Tibial artery (tissue), 4 donors: Measurements from ENCODE around the gene NIP7.

ENCODE experiments used
- DNase-seq, 2 donors: peaks; one replicate each; pipeline ENCODE4 v3.0.0-alpha.2; 2019
- H3K27ac ChIP-seq, 2 donors: fragments of 200-600 bp; sonication (generic) in 1 of 2; 1 replicate in 1 of 2; 2 replicates in 1 of 2; pipeline ENCODE4 v1.5.1; 2018 to 2019; ENCODE audit warnings: mild to moderate bottlenecking in 1 of 2
- H3K27me3 ChIP-seq, 2 donors: fragments of 200-600 bp; sonication (generic) in 1 of 2; one replicate each; pipeline versions ENCODE4 v1.5.1 to v1.6.0; 2016 to 2019
- H3K36me3 ChIP-seq, 3 donors: fragments of 200-600 bp; sonication (generic) in 2 of 3; one replicate each; pipeline ENCODE4 v1.5.1; 2016 to 2019; ENCODE audit warnings: mild to moderate bottlenecking in 2 of 3
- H3K4me1 ChIP-seq, 4 donors: fragments of 200-600 bp; sonication (generic) in 2 of 4; 1 replicate in 3 of 4; 2 replicates in 1 of 4; pipeline ENCODE4 v1.5.1; 2016 to 2019
- H3K4me3 ChIP-seq, 2 donors: fragments of 200-600 bp; sonication (generic) in 1 of 2; 1 replicate in 1 of 2; 2 replicates in 1 of 2; pipeline ENCODE4 v1.5.1; 2018 to 2019; ENCODE audit warnings: mild to moderate bottlenecking in 2 of 2
- H3K9me3 ChIP-seq, 3 donors: fragments of 200-600 bp; sonication (generic) in 1 of 3; one replicate each; pipeline ENCODE4 v1.5.1; 2016 to 2019
- CTCF ChIP-seq, 2 experiments: fragments of 200-600 bp in 1 of 2; fragments of 450-650 bp in 1 of 2; IDR thresholded peaks; one replicate each; pipeline ENCODE4 v1.5.1; 2017 to 2019; ENCODE audit warnings: antibody characterized with exemption in 2 of 2, mild to moderate bottlenecking in 1 of 2, moderate library complexity in 1 of 2
- intact Hi-C: fragments of 100-400 bp; cut with DNase I; formaldehyde crosslinking; loops from one replicate; pipeline ENCODE4 v1.15.0; 2023; ENCODE audit warnings: low total_unique reads

The NIP7 gene

GRCh38 chr16:69364088-69364487 is 24.5 kb downstream of the NIP7 start:
- no peaks in the 10 kb centered on the region for H3K4me1 ChIP-seq
- H3K27me3 ChIP-seq: no peaks in the 10 kb centered on the region
- no peak overlapping the region for H3K27ac ChIP-seq
- no peak for DNase-seq
- H3K4me3 ChIP-seq: no peak overlapping the region
- intact Hi-C loops: no loop called here
- H3K9me3 ChIP-seq: no peaks in the 10 kb centered on the region
- no peak for TF ChIP-seq CTCF (IDR thresholded peaks at IDR 0.05)
- H3K36me3 ChIP-seq: peaks cover 44 to 93% (median 66%) of the 10 kb centered on the region in 3 donors

GRCh38 chr16:69365901-69366300 is 26.3 kb downstream of the NIP7 start:
- intact Hi-C loops: no loop called here
- no peak for DNase-seq
- Histone ChIP-seq H3K27me3 (no peaks in the 10 kb centered on the region), H3K4me3 (no peak overlapping the region), H3K4me1 (no peaks in the 10 kb centered on the region), H3K27ac (no peak overlapping the region), H3K9me3 (no peaks in the 10 kb centered on the region), H3K36me3 (peaks cover 50 to 97% (median 75%) of the 10 kb centered on the region in 3 donors)
- no peak for TF ChIP-seq CTCF (IDR thresholded peaks at IDR 0.05)

GRCh38 chr16:69366431-69366830 is 26.9 kb downstream of the NIP7 start:
- H3K27ac ChIP-seq: no peak overlapping the region
- intact Hi-C loops: no loop called here
- H3K36me3 ChIP-seq: peaks cover 51 to 97% (median 75%) of the 10 kb centered on the region in 3 donors
- H3K9me3 ChIP-seq: no peaks in the 10 kb centered on the region
- no peak overlapping the region for H3K4me3 ChIP-seq
- no peak for TF ChIP-seq CTCF (IDR thresholded peaks at IDR 0.05)
- no peaks in the 10 kb centered on the region for H3K4me1 ChIP-seq
- no peaks in the 10 kb centered on the region for H3K27me3 ChIP-seq
- no peak for DNase-seq

GRCh38 chr16:69367980-69368379 is 28.4 kb downstream of the NIP7 start:
- TF ChIP-seq CTCF (IDR thresholded peaks at IDR 0.05): no peak
- Histone ChIP-seq H3K36me3 (peaks cover 53 to 99% (median 74%) of the 10 kb centered on the region in 3 donors), H3K9me3 (no peaks in the 10 kb centered on the region)

GRCh38 chr16:69368866-69369265 is 29.3 kb downstream of the NIP7 start:
- no peaks in the 10 kb centered on the region for H3K4me1 ChIP-seq
- DNase-seq: no peak
- H3K27me3 ChIP-seq: no peaks in the 10 kb centered on the region
- intact Hi-C loops: no loop called here
- no peak overlapping the region for H3K4me3 ChIP-seq
- no peak for TF ChIP-seq CTCF (IDR thresholded peaks at IDR 0.05)
- no peak overlapping the region for H3K27ac ChIP-seq
- H3K9me3 ChIP-seq: no peaks in the 10 kb centered on the region
- peaks cover 53 to 98% (median 65%) of the 10 kb centered on the region in 3 donors for H3K36me3 ChIP-seq

More at GRCh38 chr16:69367980-69368379, 28.4 kb downstream of the NIP7 start:
- no peak overlapping the region for H3K4me3 ChIP-seq
- no peaks in the 10 kb centered on the region for H3K27me3 ChIP-seq
- intact Hi-C loops: no loop called here
- no peaks in the 10 kb centered on the region for H3K4me1 ChIP-seq
- no peak for DNase-seq
- H3K27ac ChIP-seq: no peak overlapping the region

GRCh38 chr16:69371564-69371963 is 32.0 kb downstream of the NIP7 start:
- H3K4me3 ChIP-seq: no peak overlapping the region
- H3K4me1 ChIP-seq: no peaks in the 10 kb centered on the region
- intact Hi-C loops: no loop called here
- DNase-seq: no peak
- H3K9me3 ChIP-seq: no peaks in the 10 kb centered on the region
- no peak overlapping the region for H3K27ac ChIP-seq
- H3K27me3 ChIP-seq: no peaks in the 10 kb centered on the region
- H3K36me3 ChIP-seq: peaks cover 40 to 77% (median 41%) of the 10 kb centered on the region in 3 donors
- TF ChIP-seq CTCF (IDR thresholded peaks at IDR 0.05): no peak
